GM18526 (cell line): ENCODE measurements around the gene SLC6A3.

ENCODE experiments used
- POLR2A ChIP-seq: IDR thresholded peaks from 3 replicates; pipeline ENCODE4 v1.6.1; 2011; ENCODE audit not compliant: insufficient read length; ENCODE audit errors: extremely low read depth

The SLC6A3 gene

GRCh38 chr5:1429066-1429465 is 16.2 kb downstream of the SLC6A3 start:
- no peak for TF ChIP-seq POLR2A

- no peak for TF ChIP-seq POLR2A
Measured at GRCh38 chr5:1428107-1428506, 17.1 kb downstream of the SLC6A3 start.

- no peak for TF ChIP-seq POLR2A
Measured at GRCh38 chr5:1424716-1425115, 20.5 kb downstream of the SLC6A3 start.

- TF ChIP-seq POLR2A, result no peak
Measured at GRCh38 chr5:1423901-1424603, 21.2 kb downstream of the SLC6A3 start.

DNA sequence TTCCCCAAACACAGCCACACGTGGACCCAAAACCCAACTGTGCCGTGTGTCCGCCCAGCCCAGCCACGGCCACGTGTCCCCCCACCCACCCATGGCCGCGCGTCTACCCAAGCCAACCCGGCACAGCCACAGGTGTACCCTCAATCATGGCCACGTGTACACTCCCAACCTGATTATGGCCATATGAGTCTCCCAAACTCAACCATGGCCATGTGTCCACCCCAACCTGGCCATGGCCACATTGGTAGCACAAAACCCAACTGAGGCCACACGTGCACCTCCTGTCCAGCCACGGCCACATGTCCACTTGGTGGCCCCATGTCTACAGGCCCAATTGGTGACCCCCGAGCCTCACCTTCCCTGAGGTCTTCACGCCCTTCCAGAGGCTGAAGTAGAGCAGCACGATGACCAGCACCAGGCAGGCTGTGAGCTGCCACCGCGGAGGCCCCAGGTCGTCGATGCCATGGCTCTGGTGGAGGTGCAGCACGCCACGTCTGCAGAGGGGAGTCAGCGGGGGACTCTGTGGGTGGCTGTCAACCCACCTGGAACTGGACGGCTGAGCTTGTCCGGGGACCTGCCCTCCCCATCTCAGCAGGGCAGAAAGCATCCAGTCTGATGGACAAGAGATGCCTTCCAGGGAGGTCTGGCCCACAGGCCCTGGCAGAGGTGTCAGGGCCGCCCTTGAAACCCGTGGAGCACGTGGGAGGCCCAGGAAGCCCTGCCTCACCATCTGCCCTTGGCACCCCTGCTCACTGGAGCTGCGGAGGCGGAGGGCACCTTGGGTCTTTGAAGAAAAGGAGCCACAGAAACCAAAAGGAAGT is 23.5 kb downstream of the SLC6A3 start:
- no peak for TF ChIP-seq POLR2A

- TF ChIP-seq POLR2A, result no peak
Measured at GRCh38 chr5:1420211-1421195, 24.7 kb downstream of the SLC6A3 start.

DNA sequence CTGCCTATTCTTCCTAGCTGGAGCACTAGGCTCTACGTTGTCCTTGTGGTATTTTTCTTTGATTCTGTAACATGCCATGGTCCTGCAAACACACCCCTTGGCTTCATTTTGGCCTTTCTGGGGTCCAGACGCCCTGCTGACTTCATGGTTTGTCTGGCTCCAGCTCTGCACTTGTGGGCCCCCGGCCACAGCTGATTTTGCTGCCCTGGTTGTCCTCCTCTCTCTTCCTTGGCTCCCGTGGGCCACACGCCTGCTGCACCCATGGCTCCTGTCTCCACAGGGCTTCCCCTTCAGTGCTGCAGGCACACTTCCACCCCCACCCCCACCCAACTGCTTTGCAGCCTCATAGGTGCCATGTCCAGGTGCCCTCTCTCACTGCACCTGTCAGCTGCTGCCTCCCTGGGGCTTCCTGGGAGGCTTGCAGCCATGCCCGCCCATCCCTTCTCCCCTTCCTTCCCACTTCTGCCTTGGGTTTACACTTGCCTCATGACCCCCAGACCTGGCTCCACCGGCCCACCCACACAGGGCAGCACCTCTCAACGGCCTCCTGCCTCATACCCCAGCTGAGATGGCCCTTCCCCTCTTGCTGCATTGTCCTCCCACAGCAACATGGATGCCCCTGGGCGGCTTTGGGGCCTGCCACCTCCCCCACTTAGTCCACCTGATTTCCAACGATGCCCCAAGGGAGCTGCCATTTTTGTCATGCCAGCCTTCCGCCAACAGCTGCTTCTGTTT is 25.6 kb downstream of the SLC6A3 start:
- no peak for TF ChIP-seq POLR2A

- TF ChIP-seq POLR2A, result no peak
Measured at GRCh38 chr5:1418921-1419280, 26.3 kb downstream of the SLC6A3 start.

DNA sequence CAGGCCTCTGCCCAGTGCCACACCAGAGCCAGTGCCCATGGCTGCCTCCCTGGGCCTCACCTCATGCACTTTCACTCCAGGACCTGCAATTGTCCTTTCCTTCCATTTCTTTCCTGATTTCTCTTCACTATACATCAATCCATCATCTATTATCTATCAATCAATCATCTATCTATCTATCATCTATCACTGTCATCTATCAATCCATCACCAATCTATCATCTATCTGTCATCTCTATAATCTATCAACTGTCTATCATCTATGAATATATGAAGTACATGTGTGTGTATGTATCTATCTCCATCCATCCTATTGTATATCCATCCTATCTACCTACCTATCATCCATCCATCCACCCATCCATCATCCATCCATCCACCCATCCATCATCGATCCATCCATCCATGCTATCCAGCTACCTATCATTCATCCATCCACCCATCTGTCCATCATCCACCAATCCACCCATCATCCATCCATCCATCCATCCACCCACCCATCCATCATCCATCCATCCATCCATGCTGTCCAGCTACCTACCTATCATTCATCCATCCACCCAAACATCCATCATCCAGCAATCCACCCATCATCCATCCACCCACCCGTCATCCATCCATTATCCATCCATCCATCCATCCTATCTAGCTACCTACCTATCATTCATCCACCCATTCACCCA is 26.9 kb downstream of the SLC6A3 start:
- TF ChIP-seq POLR2A, result no peak

- TF ChIP-seq POLR2A, result no peak
Measured at GRCh38 chr5:1417586-1418225, 27.5 kb downstream of the SLC6A3 start.

DNA sequence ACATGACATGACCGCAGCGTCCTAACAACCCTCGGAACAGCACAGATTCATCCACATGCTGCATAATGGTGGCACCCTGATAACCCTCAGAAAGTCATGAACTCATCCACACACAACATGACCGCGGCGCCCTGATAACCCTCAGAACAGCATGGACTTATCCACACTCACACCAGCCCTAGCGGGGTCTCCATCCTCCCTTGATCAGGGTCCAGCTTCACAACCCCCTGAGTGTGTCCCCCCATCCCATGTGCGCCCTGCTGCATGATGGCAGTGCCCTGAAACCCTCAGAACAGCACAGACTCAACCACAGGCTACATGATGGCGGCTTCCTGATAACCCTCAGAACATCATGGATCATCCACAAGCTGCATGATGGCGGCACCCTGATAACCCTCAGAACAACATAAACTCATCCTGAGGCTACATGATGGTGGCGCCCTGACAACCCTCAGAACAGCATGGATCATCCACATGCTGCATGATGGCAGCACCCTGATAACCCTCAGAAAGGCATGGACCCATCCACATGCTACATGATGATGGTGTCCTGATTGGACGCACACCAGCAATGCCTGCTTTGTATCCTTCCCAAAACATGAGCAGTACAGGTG is 28.3 kb downstream of the SLC6A3 start:
- no peak for TF ChIP-seq POLR2A

GRCh38 chr5:1415626-1416360 is 29.4 kb downstream of the SLC6A3 start:
- no peak for TF ChIP-seq POLR2A

- TF ChIP-seq POLR2A, result no peak
Measured at GRCh38 chr5:1415059-1415425, 30.2 kb downstream of the SLC6A3 start.
